GM12878 (cell line): ENCODE results near the gene LAMA5. TPM values are rescaled to one million over a fixed set of nuclear protein-coding genes. Genes with fewer than 3 reads are reported as not detected.

Experiments
- ATAC-seq: fragments of 200-7000 bp; cut with Tn5 transposase; 3 replicates; pipeline ENCODE4 v1.9.1; 2020; ENCODE audit warnings: mild to moderate bottlenecking, moderate library complexity
- BruUV-seq: library from RNA; stranded (reverse); fragments of 400-500 nt; replicated peaks from 2 replicates; lab custom pipeline; 2021; lab: Mats Ljungman, UMichigan
- CTCF ChIA-PET: fragments of 300-600 bp; sonication (Branson Sonifier 250); formaldehyde crosslinking; extraction: SDS; loops from one replicate; lab custom pipeline; 2021; ENCODE audit warnings: inconsistent platforms; lab: Yijun Ruan, JAX
- POLR2A ChIA-PET: fragments of 350-600 bp; formaldehyde crosslinking; extraction: SDS; loops from one replicate; lab custom pipeline; 2021; ENCODE audit warnings: inconsistent platforms; lab: Charles Lee
- RAD21 ChIA-PET: fragments of 300-600 bp; sonication (Branson Sonifier 250); formaldehyde crosslinking; loops from one replicate; lab custom pipeline; 2023; ENCODE audit warnings: antibody characterized with exemption; ENCODE audit not compliant: unreplicated experiment; lab: Charles Lee
- SMC1A ChIA-PET: fragments of 300-600 bp; sonication (Branson Sonifier 250); formaldehyde crosslinking; loops from one replicate; lab custom pipeline; 2023; ENCODE audit not compliant: unreplicated experiment, uncharacterized antibody; lab: Charles Lee
- DNase-seq: peaks from one replicate; pipeline ENCODE4 v3.0.0-alpha.2; 2011; ENCODE audit warnings: low read depth, low spot score
- FAIRE-seq: peaks from 3 replicates; lab custom pipeline; 2011; peaks lifted over from hg19 to GRCh38; lab: Jason Lieb, UNC
- H2AFZ ChIP-seq: 2 replicates; pipeline ENCODE4 v1.6.0; 2011; ENCODE audit warnings: low read depth, low read length, control low read depth; ENCODE audit not compliant: control insufficient read depth
- H3K27ac ChIP-seq: 2 replicates; pipeline ENCODE4 v1.5.1; 2011; ENCODE audit warnings: control low read depth; ENCODE audit not compliant: control insufficient read depth, insufficient read depth
- H3K27me3 ChIP-seq, 2 experiments: replicated peaks in 1 of 2; 2 replicates each; pipeline versions ENCODE4 v1.6.0 to v1.6.1; 2011; ENCODE audit warnings: low read length in 1 of 2; ENCODE audit not compliant: control insufficient read depth in 2 of 2, insufficient read depth in 2 of 2
- H3K36me3 ChIP-seq, 2 experiments: 2 replicates each; pipeline ENCODE4 v1.5.1; 2011; ENCODE audit warnings: low read length in 1 of 2; ENCODE audit not compliant: control insufficient read depth in 2 of 2, insufficient read depth in 2 of 2
- H3K4me1 ChIP-seq: 2 replicates; pipeline ENCODE4 v1.6.1; 2011; ENCODE audit warnings: mild to moderate bottlenecking, low read length, moderate library complexity, mixed read lengths; ENCODE audit not compliant: control insufficient read depth, insufficient read depth
- H3K4me2 ChIP-seq: 2 replicates; pipeline ENCODE4 v1.6.0; 2011; ENCODE audit warnings: control low read depth; ENCODE audit not compliant: control insufficient read depth, insufficient read depth
- H3K4me3 ChIP-seq: fragments of 200-600 bp; sonication (generic); 2 replicates; pipeline ENCODE4 v1.5.1; 2016
- H3K79me2 ChIP-seq: 2 replicates; pipeline ENCODE4 v1.6.0; 2011; ENCODE audit warnings: low read length; ENCODE audit not compliant: control insufficient read depth, insufficient read depth
- H3K9ac ChIP-seq: 2 replicates; pipeline ENCODE4 v1.8.0; 2011; ENCODE audit warnings: low read length, control low read depth, mixed read lengths; ENCODE audit not compliant: control insufficient read depth, insufficient read depth
- H3K9me3 ChIP-seq: replicated peaks from 3 replicates; pipeline ENCODE4 v1.5.1; 2011; ENCODE audit warnings: mild to moderate bottlenecking, low read length; ENCODE audit not compliant: control insufficient read depth, insufficient read depth
- H4K20me1 ChIP-seq: 2 replicates; pipeline ENCODE4 v1.6.0; 2011; ENCODE audit not compliant: control insufficient read depth, insufficient read depth
- BCL11A ChIP-seq: IDR thresholded peaks from 2 replicates; pipeline ENCODE4 v1.6.1; 2011; ENCODE audit warnings: low read depth, low read length
- BRCA1 ChIP-seq: IDR thresholded peaks from 2 replicates; pipeline ENCODE4 v1.6.1; 2011; ENCODE audit warnings: low read depth, low read length, improper control_type of control experiment
- CBX3 ChIP-seq: fragments of 200-600 bp; sonication (generic); IDR thresholded peaks from 2 replicates; pipeline ENCODE4 v1.6.1; 2016; ENCODE audit warnings: low read depth, borderline replicate concordance
- CREB1 ChIP-seq: IDR thresholded peaks from 2 replicates; pipeline ENCODE4 v1.6.1; 2012; ENCODE audit warnings: low read depth, mild to moderate bottlenecking, inconsistent platforms
- ESRRA ChIP-seq: IDR thresholded peaks from 2 replicates; pipeline ENCODE4 v1.6.1; 2012; ENCODE audit warnings: mild to moderate bottlenecking, low read length, improper control_type of control experiment
- IRF4 ChIP-seq: IDR thresholded peaks from 2 replicates; pipeline ENCODE4 v1.6.1; 2011; ENCODE audit warnings: low read depth, low read length
- IRF5 ChIP-seq: fragments of 450-650 bp; IDR thresholded peaks from 2 replicates; pipeline ENCODE4 v1.6.1; 2017; ENCODE audit warnings: borderline replicate concordance
- MYC ChIP-seq: IDR thresholded peaks from 2 replicates; pipeline ENCODE4 v1.6.1; 2011; ENCODE audit warnings: mild to moderate bottlenecking, low read length, moderate library complexity, inconsistent platforms; ENCODE audit not compliant: insufficient read depth, insufficient replicate concordance, insufficient read length, severe bottlenecking
- NFYA ChIP-seq: IDR thresholded peaks from 2 replicates; pipeline ENCODE4 v1.6.1; 2011; ENCODE audit warnings: low read depth, mild to moderate bottlenecking, low read length, improper control_type of control experiment, borderline replicate concordance
- PAX5 ChIP-seq: IDR thresholded peaks from 2 replicates; pipeline ENCODE4 v1.6.1; 2011; ENCODE audit warnings: low read depth, low read length, borderline replicate concordance
- POLR2AphosphoS2 ChIP-seq: IDR thresholded peaks from 2 replicates; pipeline ENCODE4 v1.6.1; 2011; ENCODE audit warnings: low read depth, mild to moderate bottlenecking, low read length, improper control_type of control experiment, moderate library complexity
- POLR2AphosphoS5 ChIP-seq: IDR thresholded peaks from 2 replicates; pipeline ENCODE4 v1.6.1; 2011; ENCODE audit warnings: mild to moderate bottlenecking, low read length, inconsistent platforms
- SIN3A ChIP-seq: IDR thresholded peaks from 2 replicates; pipeline ENCODE4 v1.6.1; 2012; ENCODE audit warnings: low read depth, low read length, improper control_type of control experiment
- SPI1 ChIP-seq: IDR thresholded peaks from 2 replicates; pipeline ENCODE4 v1.6.1; 2011; ENCODE audit warnings: low read depth, mild to moderate bottlenecking, low read length, moderate library complexity, borderline replicate concordance; ENCODE audit not compliant: insufficient read depth
- WRNIP1 ChIP-seq: IDR thresholded peaks from 2 replicates; pipeline ENCODE4 v1.6.1; 2011; ENCODE audit warnings: low read depth, low read length, improper control_type of control experiment, borderline replicate concordance
- YY1 ChIP-seq: IDR thresholded peaks from 2 replicates; pipeline ENCODE4 v1.6.1; 2011; ENCODE audit warnings: low read depth, mild to moderate bottlenecking, low read length
- WGBS: methylation state at CpG from one replicate; pipeline ENCODE4 v1.1.6; 2016; ENCODE audit warnings: low lambda C conversion rate; ENCODE audit not compliant: insufficient replicate concordance, insufficient coverage; ENCODE audit errors: missing lambda C conversion rate; 5-methylcytosine and 5-hydroxymethylcytosine counted together
- in situ Hi-C: fragments of 300-500 bp; cut with MboI; formaldehyde crosslinking; loops from 9 replicates; pipeline ENCODE4 v1.14.3; 2018; ENCODE audit warnings: mixed read lengths
- intact Hi-C: fragments of 100-400 bp; cut with micrococcal nuclease; formaldehyde crosslinking; loops from one replicate; pipeline ENCODE4 v1.14.2; 2022; ENCODE audit not compliant: unreplicated experiment
- polyA plus RNA-seq, 11 experiments: library from polyadenylated mRNA; depleted of rRNA in 4 of 11; unstranded in 6 of 11; stranded (reverse) in 5 of 11; fragments of >200 nt; fragmentation: Nextera tagmentation in 4 of 11; fragmentation: Illumina TruSeq in 1 of 11; extraction: Ambion mirVana in 4 of 11; extraction: Trizol in 1 of 11; gene quantifications; 1 replicate in 1 of 11; 2 replicates in 10 of 11; pipeline versions ENCODE4 v1.2.1 to v1.2.3, GENCODE V29; 2011 to 2016; ENCODE audit warnings: inconsistent platforms in 2 of 11, missing spikeins in 2 of 11, low read depth in 1 of 11
- total RNA-seq, 4 experiments: library from RNA; depleted of rRNA in 3 of 4; stranded (reverse); fragments of >200 nt in 3 of 4; fragmentation: Illumina TruSeq in 1 of 4; extraction: Trizol in 1 of 4; gene quantifications; 2 replicates each; pipeline versions ENCODE4 v1.2.1 to v1.2.3, GENCODE V29; 2013 to 2021
- TF ChIP-seq, protein P1 (sequence below): fragments of 450-650 bp; IDR thresholded peaks from 2 replicates; pipeline ENCODE4 v1.6.1; 2018; ENCODE audit warnings: borderline replicate concordance, mild to moderate bottlenecking; ENCODE audit not compliant: partially characterized antibody
- TF ChIP-seq, protein P2 (sequence below): IDR thresholded peaks from 2 replicates; pipeline ENCODE4 v1.6.1; 2011; ENCODE audit warnings: low read depth, low read length, improper control_type of control experiment, borderline replicate concordance

The LAMA5 gene
- total and polyA plus RNA-seq, 10 of the 15 experiments (the other 5 are each of a cell fraction or from before 2014, with no cell fraction given): 0.09 to 3.1 (median 1.6) TPM; not detected in 3

- TF ChIP-seq, protein P1, sequence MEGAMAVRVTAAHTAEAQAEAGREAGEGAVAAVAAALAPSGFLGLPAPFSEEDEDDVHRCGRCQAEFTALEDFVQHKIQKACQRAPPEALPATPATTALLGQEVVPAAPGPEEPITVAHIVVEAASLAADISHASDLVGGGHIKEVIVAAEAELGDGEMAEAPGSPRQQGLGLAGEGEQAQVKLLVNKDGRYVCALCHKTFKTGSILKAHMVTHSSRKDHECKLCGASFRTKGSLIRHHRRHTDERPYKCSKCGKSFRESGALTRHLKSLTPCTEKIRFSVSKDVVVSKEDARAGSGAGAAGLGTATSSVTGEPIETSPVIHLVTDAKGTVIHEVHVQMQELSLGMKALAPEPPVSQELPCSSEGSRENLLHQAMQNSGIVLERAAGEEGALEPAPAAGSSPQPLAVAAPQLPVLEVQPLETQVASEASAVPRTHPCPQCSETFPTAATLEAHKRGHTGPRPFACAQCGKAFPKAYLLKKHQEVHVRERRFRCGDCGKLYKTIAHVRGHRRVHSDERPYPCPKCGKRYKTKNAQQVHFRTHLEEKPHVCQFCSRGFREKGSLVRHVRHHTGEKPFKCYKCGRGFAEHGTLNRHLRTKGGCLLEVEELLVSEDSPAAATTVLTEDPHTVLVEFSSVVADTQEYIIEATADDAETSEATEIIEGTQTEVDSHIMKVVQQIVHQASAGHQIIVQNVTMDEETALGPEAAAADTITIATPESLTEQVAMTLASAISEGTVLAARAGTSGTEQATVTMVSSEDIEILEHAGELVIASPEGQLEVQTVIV: no peak
Measured at GRCh38 chr20:62394248-62395245, 27.4 kb upstream of the LAMA5 start (continued).

DNA sequence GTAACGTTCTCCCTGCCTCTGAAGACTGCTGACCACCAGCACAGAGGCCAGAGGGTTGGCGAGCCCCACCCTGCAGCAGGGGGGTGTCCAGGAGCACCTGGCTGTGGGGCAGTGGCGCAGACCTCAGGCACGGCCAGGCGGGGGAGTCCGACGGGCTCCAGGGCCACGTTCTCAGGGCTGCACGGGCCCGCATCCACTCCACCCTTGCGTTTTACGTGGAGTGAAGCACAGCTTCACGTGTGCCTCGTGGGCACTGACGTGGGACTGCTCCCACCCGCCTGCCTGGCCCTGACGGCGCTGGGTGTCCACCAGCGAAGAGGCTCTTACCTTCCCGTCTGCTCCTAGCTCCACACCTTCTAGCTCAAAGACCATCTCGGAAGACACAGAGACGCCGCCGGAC lies 26.7 kb upstream of the LAMA5 start:
- ChIA-PET SMC1A (no interaction called here), RAD21 (no interaction called here), CTCF (no interaction called here), POLR2A (no interaction called here)
- H2AFZ ChIP-seq: no peak overlapping the region
- in situ Hi-C loops (loop anchor here (25.0 kb wide), 1 partner anchor 382 kb away; no protein-coding TSS in a partner anchor), intact Hi-C loops (no loop called here)
- H3K4me2 ChIP-seq: no peak overlapping the region
- H3K27me3 ChIP-seq: no peaks in the 10 kb centered on the region
- H4K20me1 ChIP-seq: no peaks in the 10 kb centered on the region
- FAIRE-seq: no peak
- no peak for DNase-seq
- H3K36me3 ChIP-seq: peaks cover 7 to 13% of the 10 kb centered on the region in 2 experiments
- 93% methylated on average over 24 of the region's 24 CpGs for WGBS
- no peak overlapping the region for H3K9ac ChIP-seq
- no TSS peak for BruUV-seq
- H3K9me3 ChIP-seq: no peaks in the 10 kb centered on the region; the same call in 2 of the 3 replicates
- no peaks in the 10 kb centered on the region; the same call in 1 of the 2 replicates for H3K4me1 ChIP-seq
- no peak for ATAC-seq
- peaks cover 7% of the 10 kb centered on the region for H3K79me2 ChIP-seq
- no peak overlapping the region for H3K4me3 ChIP-seq
- no peak overlapping the region for H3K27ac ChIP-seq
- TF ChIP-seq PAX5: no peak
- TF ChIP-seq CBX3: no peak
- TF ChIP-seq IRF4: no peak
- no peak for TF ChIP-seq YY1
- no peak for TF ChIP-seq WRNIP1
- TF ChIP-seq NFYA: no peak
- TF ChIP-seq ESRRA: no peak
- TF ChIP-seq POLR2AphosphoS2: no peak
- no peak for TF ChIP-seq MYC
- TF ChIP-seq SIN3A: no peak
- TF ChIP-seq CREB1: no peak
- no peak for TF ChIP-seq POLR2AphosphoS5
- no peak for TF ChIP-seq BRCA1
- TF ChIP-seq, protein P2, sequence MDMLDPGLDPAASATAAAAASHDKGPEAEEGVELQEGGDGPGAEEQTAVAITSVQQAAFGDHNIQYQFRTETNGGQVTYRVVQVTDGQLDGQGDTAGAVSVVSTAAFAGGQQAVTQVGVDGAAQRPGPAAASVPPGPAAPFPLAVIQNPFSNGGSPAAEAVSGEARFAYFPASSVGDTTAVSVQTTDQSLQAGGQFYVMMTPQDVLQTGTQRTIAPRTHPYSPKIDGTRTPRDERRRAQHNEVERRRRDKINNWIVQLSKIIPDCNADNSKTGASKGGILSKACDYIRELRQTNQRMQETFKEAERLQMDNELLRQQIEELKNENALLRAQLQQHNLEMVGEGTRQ: no peak
- TF ChIP-seq SPI1: no peak
- no peak for TF ChIP-seq BCL11A
- TF ChIP-seq IRF5: no peak
